Esophagus muscularis mucosa (tissue), 4 donors: Measurements from ENCODE around the gene IGLL5. TPM values are rescaled to one million over a fixed set of nuclear protein-coding genes. Genes with fewer than 3 reads are reported as not detected.

Source experiments
- DNase-seq: peaks from one replicate; pipeline ENCODE4 v3.0.0-alpha.2; 2017; ENCODE audit errors: extremely low spot score
- H3K27ac ChIP-seq, 4 donors: fragments of 200-600 bp; sonication (generic); replicated peaks in 1 of 4; 1 replicate in 3 of 4; 2 replicates in 1 of 4; pipeline ENCODE4 v1.5.1; 2016 to 2019; ENCODE audit warnings: mild to moderate bottlenecking in 1 of 4
- H3K27me3 ChIP-seq, 4 donors: fragments of 200-600 bp; sonication (generic); one replicate each; pipeline versions ENCODE4 v1.5.1 to v1.6.0; 2016 to 2019
- H3K36me3 ChIP-seq, 4 donors: fragments of 200-600 bp; sonication (generic); one replicate each; pipeline ENCODE4 v1.5.1; 2016 to 2019
- H3K4me1 ChIP-seq, 4 donors: fragments of 200-600 bp; sonication (generic); one replicate each; pipeline ENCODE4 v1.5.1; 2016 to 2019
- H3K4me3 ChIP-seq, 4 donors: fragments of 200-600 bp; sonication (generic); 1 replicate in 2 of 4; 2 replicates in 2 of 4; pipeline ENCODE4 v1.5.1; 2016 to 2019; ENCODE audit warnings: mild to moderate bottlenecking in 4 of 4, moderate library complexity in 1 of 4
- H3K9me3 ChIP-seq, 4 donors: fragments of 200-600 bp; sonication (generic); 1 replicate in 3 of 4; 2 replicates in 1 of 4; pipeline ENCODE4 v1.5.1; 2016 to 2019
- EP300 ChIP-seq: sonication (generic); formaldehyde crosslinking; IDR thresholded peaks from one replicate; pipeline ENCODE4 v1.6.1; 2017; ENCODE audit warnings: antibody characterized with exemption
- POLR2A ChIP-seq: fragments of 450-650 bp; IDR thresholded peaks from one replicate; pipeline ENCODE4 v1.6.1; 2017; ENCODE audit warnings: antibody characterized with exemption, moderate library complexity, mild to moderate bottlenecking, low read depth
- POLR2AphosphoS5 ChIP-seq, 2 donors: sonication (generic); formaldehyde crosslinking; IDR thresholded peaks; one replicate each; pipeline ENCODE4 v1.6.1; 2017; ENCODE audit warnings: antibody characterized with exemption in 2 of 2
- WGBS: methylation state at CpG from one replicate; pipeline ENCODE4 v1.1.5; 2018; 5-methylcytosine and 5-hydroxymethylcytosine counted together
- intact Hi-C: fragments of 100-400 bp; cut with DNase I; formaldehyde crosslinking; loops from one replicate; pipeline ENCODE4 v1.15.1; 2023
- total RNA-seq, 4 donors: library from RNA; depleted of rRNA; stranded (reverse); fragments of >200 nt; gene quantifications; one replicate each; pipeline versions ENCODE4 v1.1.0 to v1.2.1, GENCODE V29; 2016
- TF ChIP-seq, protein P1 (sequence below), 3 experiments: fragments of 200-600 bp in 2 of 3; fragments of 450-650 bp in 1 of 3; sonication (generic) in 2 of 3; IDR thresholded peaks; one replicate each; pipeline ENCODE4 v1.5.1; 2017 to 2019; ENCODE audit warnings: antibody characterized with exemption in 3 of 3, mild to moderate bottlenecking in 2 of 3, moderate library complexity in 1 of 3

The IGLL5 gene
- total RNA-seq, 4 donors from 2014 or later = 0.39 to 1.3 (median 0.80) TPM; not detected in 1

DNA sequence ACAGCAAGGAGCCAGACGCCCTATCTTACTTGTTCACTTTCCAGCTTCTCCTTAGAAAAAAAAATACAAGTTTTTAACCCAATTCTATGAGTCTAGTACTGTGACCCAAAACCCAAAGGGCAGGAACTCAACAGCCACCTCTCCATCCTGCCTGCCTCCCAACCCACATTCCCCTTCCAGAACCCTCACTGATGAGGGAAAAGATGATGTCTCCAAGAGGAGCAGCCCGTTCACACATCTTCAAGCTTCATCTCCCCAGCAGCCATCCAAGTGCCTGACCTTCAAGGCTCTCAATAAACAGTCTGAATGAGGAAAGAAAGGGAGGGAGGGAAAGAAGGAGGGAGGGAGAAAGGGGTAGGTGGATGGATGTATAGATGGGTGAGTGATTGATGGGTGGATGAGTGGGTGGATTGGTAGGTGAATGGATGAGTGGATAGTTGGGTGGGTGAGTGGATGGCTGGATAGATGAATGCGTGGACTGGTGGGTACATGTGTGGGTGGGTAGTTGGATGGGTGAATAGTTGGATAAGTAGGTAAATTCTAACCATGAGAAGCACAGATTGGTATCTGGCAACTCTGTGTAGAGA lies 50.4 kb downstream of the IGLL5 start:
- H3K4me3 ChIP-seq = no peak overlapping the region
- H3K36me3 ChIP-seq = no peaks in the 10 kb centered on the region
- H3K9me3 ChIP-seq = no peaks in the 10 kb centered on the region
- H3K27me3 ChIP-seq = peaks cover 0 to 12% (median 0%) of the 10 kb centered on the region in 4 donors
- no peaks in the 10 kb centered on the region for H3K4me1 ChIP-seq
- no peak for DNase-seq
- no peak overlapping the region for H3K27ac ChIP-seq
- 76% methylated on average over 3 of the region's 3 CpGs for WGBS
- TF ChIP-seq, protein P1, sequence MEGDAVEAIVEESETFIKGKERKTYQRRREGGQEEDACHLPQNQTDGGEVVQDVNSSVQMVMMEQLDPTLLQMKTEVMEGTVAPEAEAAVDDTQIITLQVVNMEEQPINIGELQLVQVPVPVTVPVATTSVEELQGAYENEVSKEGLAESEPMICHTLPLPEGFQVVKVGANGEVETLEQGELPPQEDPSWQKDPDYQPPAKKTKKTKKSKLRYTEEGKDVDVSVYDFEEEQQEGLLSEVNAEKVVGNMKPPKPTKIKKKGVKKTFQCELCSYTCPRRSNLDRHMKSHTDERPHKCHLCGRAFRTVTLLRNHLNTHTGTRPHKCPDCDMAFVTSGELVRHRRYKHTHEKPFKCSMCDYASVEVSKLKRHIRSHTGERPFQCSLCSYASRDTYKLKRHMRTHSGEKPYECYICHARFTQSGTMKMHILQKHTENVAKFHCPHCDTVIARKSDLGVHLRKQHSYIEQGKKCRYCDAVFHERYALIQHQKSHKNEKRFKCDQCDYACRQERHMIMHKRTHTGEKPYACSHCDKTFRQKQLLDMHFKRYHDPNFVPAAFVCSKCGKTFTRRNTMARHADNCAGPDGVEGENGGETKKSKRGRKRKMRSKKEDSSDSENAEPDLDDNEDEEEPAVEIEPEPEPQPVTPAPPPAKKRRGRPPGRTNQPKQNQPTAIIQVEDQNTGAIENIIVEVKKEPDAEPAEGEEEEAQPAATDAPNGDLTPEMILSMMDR (IDR thresholded peaks at IDR 0.05) = no peak
- no peak for TF ChIP-seq POLR2A
- TF ChIP-seq POLR2AphosphoS5 (IDR thresholded peaks at IDR 0.05) = no peak
- no peak for TF ChIP-seq EP300
- intact Hi-C loops = no loop called here

GRCh38 chr22:22938672-22939587 lies 51.3 kb downstream of the IGLL5 start:
- 77% methylated on average over 7 of the region's 8 CpGs for WGBS

GRCh38 chr22:22939588-22940368 lies 52.2 kb downstream of the IGLL5 start:
- no peak for TF ChIP-seq POLR2AphosphoS5 (IDR thresholded peaks at IDR 0.05)
- TF ChIP-seq, protein P1 (IDR thresholded peaks at IDR 0.05) = no peak
- no peak for TF ChIP-seq POLR2A
- TF ChIP-seq EP300 = no peak
- H3K9me3 ChIP-seq = no peaks in the 10 kb centered on the region
- intact Hi-C loops = no loop called here
- no peaks in the 10 kb centered on the region for H3K36me3 ChIP-seq
- no peaks in the 10 kb centered on the region for H3K4me1 ChIP-seq
- 72% methylated on average over 11 of the region's 11 CpGs for WGBS
- no peak overlapping the region for H3K27ac ChIP-seq
- H3K4me3 ChIP-seq = no peak overlapping the region
- DNase-seq = no peak
- H3K27me3 ChIP-seq = peaks cover 0 to 25% (median 0%) of the 10 kb centered on the region in 4 donors

More at GRCh38 chr22:22938672-22939587, 51.3 kb downstream of the IGLL5 start:
- intact Hi-C loops = no loop called here
- H3K9me3 ChIP-seq = no peaks in the 10 kb centered on the region
- no peak overlapping the region for H3K4me3 ChIP-seq
- H3K4me1 ChIP-seq = no peaks in the 10 kb centered on the region
- peaks cover 0 to 16% (median 0%) of the 10 kb centered on the region in 4 donors for H3K27me3 ChIP-seq
- DNase-seq = no peak
- no peaks in the 10 kb centered on the region for H3K36me3 ChIP-seq
- TF ChIP-seq POLR2A = no peak
- TF ChIP-seq, protein P1 (IDR thresholded peaks at IDR 0.05) = no peak
- no peak for TF ChIP-seq EP300
- no peak for TF ChIP-seq POLR2AphosphoS5 (IDR thresholded peaks at IDR 0.05)
- no peak overlapping the region for H3K27ac ChIP-seq

- 89% methylated on average over 3 of the region's 6 CpGs for WGBS
- intact Hi-C loops = no loop called here
These were observed 53.5 kb downstream of the IGLL5 start for GRCh38 chr22:22940961-22941605.

More at GRCh38 chr22:22940961-22941605, 53.5 kb downstream of the IGLL5 start:
- TF ChIP-seq POLR2AphosphoS5 (IDR thresholded peaks at IDR 0.05) (no peak), EP300 (no peak), POLR2A (no peak)
- TF ChIP-seq, protein P1 (IDR thresholded peaks at IDR 0.05) = no peak
- DNase-seq = no peak
- no peaks in the 10 kb centered on the region for H3K36me3 ChIP-seq
- no peaks in the 10 kb centered on the region for H3K9me3 ChIP-seq
- no peak overlapping the region for H3K4me3 ChIP-seq
- no peaks in the 10 kb centered on the region for H3K4me1 ChIP-seq
- no peak overlapping the region for H3K27ac ChIP-seq
- peaks cover 0 to 26% (median 0%) of the 10 kb centered on the region in 4 donors for H3K27me3 ChIP-seq
